Activated effector memory CD4-positive, alpha-beta T cell treated with anti-CD3 and anti-CD28 coated beads, Interleukin-2, amount 50 U/mL, for 16 hours (primary cell): ENCODE data around the gene GRK1.
"Not testable (repeated sequence)": the region's sequence is repeated elsewhere in the genome, so short reads cannot be mapped to it uniquely, and the experiment has no call there.

Experiments
- DNase-seq: peaks from one replicate; pipeline ENCODE4 v3.0.0-alpha.2; 2020

GRK1 gene

DNA sequence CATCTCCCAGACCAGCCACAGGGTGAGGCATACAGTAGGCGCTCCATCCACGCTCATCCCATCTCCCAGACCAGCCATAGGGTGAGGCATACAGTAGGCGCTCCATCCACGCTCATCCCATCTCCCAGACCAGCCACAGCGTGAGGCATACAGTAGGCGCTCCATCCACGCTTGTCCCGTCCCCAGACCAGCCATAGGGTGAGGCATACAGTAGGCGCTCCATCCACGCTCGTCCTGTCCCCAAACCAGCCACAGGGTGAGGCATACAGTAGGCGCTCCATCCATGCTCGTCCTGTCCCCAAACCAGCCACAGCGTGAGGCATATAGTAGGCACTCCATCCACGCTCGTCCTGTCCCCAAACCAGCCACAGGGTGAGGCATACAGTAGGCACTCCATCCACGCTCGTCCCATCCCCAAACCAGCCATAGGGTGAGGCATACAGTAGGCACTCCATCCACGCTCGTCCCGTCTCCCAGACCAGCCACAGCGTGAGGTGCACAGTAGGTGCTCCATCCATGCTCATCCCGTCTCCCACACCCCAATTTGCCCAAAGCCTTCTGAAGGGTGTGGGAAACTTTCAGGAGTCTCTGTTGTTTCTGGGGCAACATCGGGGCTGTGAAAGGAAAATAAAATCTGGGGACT lies 78.6 kb downstream of the GRK1 start:
- DNase-seq: not testable (repeated sequence)

GRCh38 chr13:113746143-113746525 lies 79.1 kb downstream of the GRK1 start:
- no peak for DNase-seq

DNA sequence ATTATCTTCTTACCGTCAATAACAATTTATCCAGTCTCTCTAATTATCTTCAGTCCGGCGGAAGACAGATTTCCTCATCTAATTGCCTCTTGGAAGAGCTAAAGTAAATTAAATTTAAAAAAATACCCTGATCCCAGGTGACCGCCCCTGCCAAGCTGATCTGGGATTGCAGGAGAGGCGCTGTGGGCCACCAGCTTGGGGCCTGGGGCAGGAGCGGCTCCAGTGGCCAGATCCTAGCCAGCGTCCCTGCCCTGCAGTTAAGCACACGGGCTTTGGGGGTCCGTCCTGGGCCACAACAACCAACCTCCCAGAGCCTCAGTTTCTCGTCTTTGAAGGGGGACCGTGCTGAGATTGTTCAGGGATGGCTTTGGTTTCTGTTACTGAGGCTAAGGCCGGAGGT lies 79.7 kb downstream of the GRK1 start:
- no peak for DNase-seq

- DNase-seq: no peak
Measured at GRCh38 chr13:113747291-113747833, 80.3 kb downstream of the GRK1 start.

GRCh38 chr13:113748101-113748861 lies 81.3 kb downstream of the GRK1 start:
- no peak for DNase-seq

GRCh38 chr13:113748862-113749451 lies 81.9 kb downstream of the GRK1 start:
- no peak for DNase-seq

DNA sequence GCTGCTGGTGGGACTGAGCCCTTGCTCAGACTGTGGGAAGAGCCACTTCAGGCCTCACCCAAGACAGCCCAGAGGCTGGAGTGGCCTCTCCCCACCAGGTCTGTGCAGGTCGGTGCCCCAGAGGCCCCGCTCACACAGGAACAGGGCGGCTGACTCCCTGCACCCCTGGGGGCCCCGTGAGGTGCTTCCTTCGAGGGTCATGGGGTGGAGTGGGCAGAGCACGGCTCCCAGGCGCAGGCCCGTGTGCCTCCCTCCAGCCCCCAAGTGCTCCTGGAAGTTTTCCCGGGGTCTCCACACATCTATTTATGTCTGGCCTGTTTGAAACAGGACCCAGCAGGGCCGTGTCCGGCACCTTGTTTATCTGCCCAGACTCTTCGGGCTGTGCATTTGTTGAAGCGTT lies 82.5 kb downstream of the GRK1 start:
- DNase-seq: no peak

DNA sequence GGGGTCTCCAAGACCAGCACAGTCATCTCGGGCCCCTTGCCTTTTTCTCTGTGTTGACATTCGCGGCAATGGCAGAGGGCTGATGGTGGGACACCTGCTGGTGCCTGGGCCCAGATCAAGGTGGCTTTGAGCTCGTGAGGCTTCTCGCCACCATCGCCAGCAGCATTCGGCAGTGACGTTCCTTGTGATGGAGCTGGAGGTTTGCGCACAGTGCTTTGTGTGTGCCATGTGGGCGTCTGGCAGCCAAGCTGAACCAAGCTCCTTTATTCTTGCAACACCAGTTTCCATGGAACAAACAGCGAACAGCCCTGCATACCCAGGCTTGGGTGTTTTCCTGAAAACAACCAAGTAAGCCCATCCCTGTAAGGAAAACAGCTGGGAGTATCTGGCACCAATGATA lies 82.9 kb downstream of the GRK1 start:
- no peak for DNase-seq

GRCh38 chr13:113750554-113751399 lies 83.8 kb downstream of the GRK1 start:
- DNase-seq: no peak

- no peak for DNase-seq
Measured at GRCh38 chr13:113751491-113751890, 84.5 kb downstream of the GRK1 start.

DNA sequence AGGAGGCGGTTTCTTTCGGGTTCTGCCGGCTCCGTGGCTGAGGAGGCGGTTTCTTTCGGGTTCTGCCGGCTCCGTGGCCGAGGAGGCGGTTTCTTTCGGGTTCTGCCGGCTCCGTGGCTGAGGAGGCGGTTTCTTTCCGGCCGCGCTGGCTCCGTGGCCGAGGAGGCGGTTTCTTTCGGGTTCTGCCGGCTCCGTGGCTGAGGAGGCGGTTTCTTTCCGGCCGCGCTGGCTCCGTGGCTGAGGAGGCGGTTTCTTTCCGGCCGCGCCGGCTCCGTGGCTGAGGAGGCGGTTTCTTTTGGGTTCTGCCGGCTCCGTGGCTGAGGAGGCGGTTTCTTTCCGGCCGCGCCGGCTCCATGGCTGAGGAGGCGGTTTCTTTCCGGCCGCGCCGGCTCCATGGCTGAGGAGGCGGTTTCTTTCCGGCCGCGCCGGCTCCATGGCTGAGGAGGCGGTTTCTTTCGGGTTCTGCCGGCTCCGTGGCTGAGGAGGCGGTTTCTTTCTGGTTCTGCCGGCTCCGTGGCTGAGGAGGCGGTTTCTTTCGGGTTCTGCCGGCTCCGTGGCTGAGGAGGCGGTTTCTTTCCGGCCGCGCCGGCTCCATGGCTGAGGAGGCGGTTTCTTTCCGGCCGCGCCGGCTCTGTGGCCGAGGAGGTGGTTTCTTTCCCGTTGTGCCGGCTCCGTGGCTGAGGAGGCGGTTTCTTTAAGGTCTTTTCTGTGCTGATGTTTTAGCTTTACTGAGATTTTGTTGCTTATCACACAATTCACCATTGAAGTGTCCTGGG lies 85.4 kb downstream of the GRK1 start:
- DNase-seq: not testable (repeated sequence)

DNA sequence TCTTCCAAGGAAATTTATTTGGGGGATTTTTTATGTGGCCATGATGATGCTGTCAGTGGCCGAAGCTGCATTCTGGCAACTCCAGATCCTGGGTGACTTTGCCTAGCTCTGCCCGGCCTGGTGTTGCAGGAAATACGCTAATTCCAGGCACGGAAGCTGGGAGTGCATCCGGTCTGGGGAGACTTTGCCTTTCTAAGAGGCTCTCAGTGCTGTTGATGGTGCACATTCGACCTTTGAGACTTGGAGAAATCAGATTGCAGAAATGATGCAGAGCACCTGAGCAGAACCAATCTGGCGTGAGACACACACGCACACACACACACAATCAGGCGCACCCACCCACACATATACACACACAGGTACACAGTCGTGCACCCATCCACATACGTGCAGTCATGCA lies 86.2 kb downstream of the GRK1 start:
- no peak for DNase-seq

GRCh38 chr13:113754242-113754641 lies 87.2 kb downstream of the GRK1 start:
- no peak for DNase-seq

- DNase-seq: no peak
Measured at GRCh38 chr13:113754691-113755090, 87.7 kb downstream of the GRK1 start.

- DNase-seq: peak; percentile 30
Measured at GRCh38 chr13:113756441-113757097, 89.5 kb downstream of the GRK1 start.

GRCh38 chr13:113758651-113759524 lies 91.9 kb downstream of the GRK1 start, which contains the start of gene TMEM255B:
TSS of gene TMEM255B (plus strand) at chr13:113759226. CDS start at chr13:113759270, 44 bp downstream.
- DNase-seq: peak; percentile 89

- peak; percentile 61 for DNase-seq
Measured at GRCh38 chr13:113759525-113760137, 92.6 kb downstream of the GRK1 start.

DNA sequence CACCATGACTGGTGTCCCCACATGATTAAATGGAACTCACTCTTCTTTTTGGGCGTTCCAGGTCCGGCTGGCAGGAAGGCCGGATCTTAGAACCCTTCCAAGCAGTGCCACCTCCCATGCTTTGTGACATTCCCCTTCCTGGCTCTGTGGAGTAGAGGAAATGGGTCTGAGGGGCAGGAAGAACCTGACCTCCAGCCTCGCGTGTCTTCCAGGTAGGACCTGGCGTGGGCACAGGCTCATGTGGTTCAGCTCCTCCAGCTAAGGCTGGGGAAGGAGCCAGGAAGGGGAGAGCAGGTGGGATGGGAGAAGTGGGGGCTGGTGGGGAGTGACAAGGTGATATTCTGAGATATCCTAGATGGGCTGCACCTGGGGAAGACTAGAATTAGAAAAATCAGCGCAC lies 94.1 kb downstream of the GRK1 start:
- peak; percentile 54 for DNase-seq

DNA sequence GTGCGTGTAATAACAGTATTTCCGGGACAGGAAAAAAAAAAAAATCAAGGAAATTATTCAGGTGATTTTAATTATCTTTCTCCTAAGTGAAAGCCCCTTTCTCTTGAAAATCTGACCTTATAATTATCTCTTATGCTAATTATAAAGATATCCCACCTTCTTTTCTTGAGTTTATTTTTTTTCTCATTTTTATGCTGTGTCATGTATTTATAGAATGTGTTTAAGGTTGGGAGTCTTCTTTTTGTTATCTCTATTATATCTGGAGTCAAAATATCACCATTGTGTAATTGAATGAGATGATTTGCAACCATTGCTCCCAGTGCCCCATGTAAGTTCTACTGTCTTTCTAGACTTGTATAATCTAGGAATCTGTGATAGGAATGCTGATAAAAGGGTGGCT lies 95.1 kb downstream of the GRK1 start:
- no peak for DNase-seq

DNA sequence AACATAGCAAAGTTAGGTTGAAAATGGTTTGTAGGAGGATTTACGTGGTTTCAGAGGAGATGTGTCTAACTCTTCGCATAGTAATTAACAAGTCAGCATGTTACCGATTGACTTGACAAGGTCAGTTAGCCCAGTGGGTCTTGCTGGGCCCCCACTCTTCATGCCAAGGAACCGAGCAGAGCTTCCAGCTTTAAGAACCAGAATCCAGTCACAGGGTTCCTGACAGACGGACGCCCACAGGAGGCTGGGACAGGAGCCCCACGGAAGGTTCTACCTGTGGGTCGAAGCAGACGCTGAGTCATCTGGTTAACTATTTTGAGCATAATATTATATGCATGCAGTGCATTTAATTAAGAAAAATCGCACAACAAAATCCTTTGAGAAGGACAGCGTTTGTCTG lies 95.5 kb downstream of the GRK1 start:
- DNase-seq: peak; percentile 22
